ENCODE data around the gene CACNG4. TPM values are rescaled to one million over a fixed set of nuclear protein-coding genes. Genes with fewer than 3 reads are reported as not detected.

CACNG4 gene
- total RNA-seq, 1 donor from 2014 or later, result 0.34 TPM

DNA sequence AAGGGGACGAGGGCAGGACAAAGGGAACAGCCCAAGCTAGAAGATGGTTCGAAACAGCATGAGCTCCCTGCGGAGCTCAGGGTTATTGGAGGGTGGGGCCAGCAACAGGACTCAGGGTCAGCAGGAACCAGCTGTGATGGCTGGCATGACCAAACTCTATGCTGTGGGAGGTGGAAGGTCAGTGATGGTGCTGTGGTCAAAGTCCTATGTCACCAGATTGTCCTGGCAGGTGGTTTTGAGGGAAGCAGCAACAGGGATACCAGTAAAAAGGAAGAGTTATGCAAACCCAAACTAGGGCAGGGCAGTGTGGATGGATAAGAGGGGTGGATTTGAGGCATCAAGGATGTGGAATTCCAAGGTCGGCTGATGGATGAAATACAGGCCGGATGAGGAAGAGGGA is 32.4 kb downstream of the CACNG4 start:
- Histone ChIP-seq H3K36me3 (no peaks in the 10 kb centered on the region), H3K27ac (no peak overlapping the region), H3K9ac (no peak overlapping the region), H3K4me3 (no peak overlapping the region), H3F3A (ENCODE audit: low read depth) (no peaks in the 10 kb centered on the region), H3K9me3 (ENCODE audit: low read depth) (no peaks in the 10 kb centered on the region), H4K20me1 (ENCODE audit: low read depth) (no peaks in the 10 kb centered on the region), H3K4me1 (no peaks in the 10 kb centered on the region), H3K4me2 (no peak overlapping the region), H2AFZ (replicated peaks) (no peak overlapping the region), H3K79me2 (ENCODE audit: low read depth) (no peaks in the 10 kb centered on the region), H3K27me3 (no peaks in the 10 kb centered on the region)
- Mint-ChIP-seq H3K36me3 (peaks cover 31% of the 10 kb centered on the region), H3K4me3 (no peak overlapping the region), H3K4me1 (peaks cover 6% of the 10 kb centered on the region), H3K27ac (no peak overlapping the region), H3K9me3 (peaks cover 14% of the 10 kb centered on the region), H3K27me3 (ENCODE audit: insufficient read depth, low read depth) (peaks cover 13% of the 10 kb centered on the region)
- DNase-seq (ENCODE audit: low spot score), result no peak
- TF ChIP-seq, protein P1, sequence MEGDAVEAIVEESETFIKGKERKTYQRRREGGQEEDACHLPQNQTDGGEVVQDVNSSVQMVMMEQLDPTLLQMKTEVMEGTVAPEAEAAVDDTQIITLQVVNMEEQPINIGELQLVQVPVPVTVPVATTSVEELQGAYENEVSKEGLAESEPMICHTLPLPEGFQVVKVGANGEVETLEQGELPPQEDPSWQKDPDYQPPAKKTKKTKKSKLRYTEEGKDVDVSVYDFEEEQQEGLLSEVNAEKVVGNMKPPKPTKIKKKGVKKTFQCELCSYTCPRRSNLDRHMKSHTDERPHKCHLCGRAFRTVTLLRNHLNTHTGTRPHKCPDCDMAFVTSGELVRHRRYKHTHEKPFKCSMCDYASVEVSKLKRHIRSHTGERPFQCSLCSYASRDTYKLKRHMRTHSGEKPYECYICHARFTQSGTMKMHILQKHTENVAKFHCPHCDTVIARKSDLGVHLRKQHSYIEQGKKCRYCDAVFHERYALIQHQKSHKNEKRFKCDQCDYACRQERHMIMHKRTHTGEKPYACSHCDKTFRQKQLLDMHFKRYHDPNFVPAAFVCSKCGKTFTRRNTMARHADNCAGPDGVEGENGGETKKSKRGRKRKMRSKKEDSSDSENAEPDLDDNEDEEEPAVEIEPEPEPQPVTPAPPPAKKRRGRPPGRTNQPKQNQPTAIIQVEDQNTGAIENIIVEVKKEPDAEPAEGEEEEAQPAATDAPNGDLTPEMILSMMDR (IDR thresholded peaks at IDR 0.05), result no peak
- no peak for TF ChIP-seq EZH2phosphoT487 (IDR thresholded peaks at IDR 0.05)
- TF ChIP-seq EZH2 (IDR thresholded peaks at IDR 0.05), result no peak

DNA sequence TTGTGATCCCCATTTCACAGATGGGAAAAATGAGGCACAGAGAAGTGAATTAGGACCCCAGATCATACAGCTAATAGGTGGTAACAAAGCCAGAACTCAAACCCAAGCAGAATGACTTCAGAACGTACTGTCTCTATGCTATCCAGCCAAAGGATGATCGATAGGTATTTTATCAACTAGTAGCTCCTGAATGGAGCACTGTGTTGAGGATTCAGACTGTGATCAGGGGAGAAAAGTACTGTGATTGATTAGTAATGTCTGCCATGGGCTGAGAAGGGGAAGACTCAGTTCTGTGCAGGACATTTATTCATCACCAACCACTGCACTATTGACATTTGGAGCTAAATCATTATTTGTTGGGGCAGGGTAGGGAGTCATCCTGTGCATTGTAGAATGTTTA is 38.7 kb downstream of the CACNG4 start:
- peaks cover 14% of the 10 kb centered on the region for H3K9me3 Mint-ChIP-seq

DNA sequence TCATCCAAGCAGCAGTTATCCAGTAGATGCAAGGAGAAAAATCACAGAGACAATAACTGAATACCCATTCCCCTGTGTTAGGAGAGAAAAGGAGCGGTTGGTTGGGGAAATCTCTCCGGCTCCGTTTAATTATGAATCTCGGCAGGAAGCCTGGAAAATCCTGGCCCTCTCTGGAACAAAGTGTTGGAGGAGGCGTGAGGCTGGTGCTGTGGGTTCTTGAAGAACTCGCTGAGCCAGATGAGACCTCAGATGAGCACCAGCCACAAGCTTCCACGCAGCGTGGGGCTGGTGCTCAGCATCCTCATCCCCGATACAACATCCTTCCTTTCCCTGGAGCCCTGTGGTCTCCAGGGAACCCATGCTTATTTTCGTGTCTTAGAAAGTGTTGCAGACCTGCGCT is 39.7 kb downstream of the CACNG4 start:
- H3K36me3 Mint-ChIP-seq, result peaks cover 44% of the 10 kb centered on the region
- peak overlapping the region; percentile 22 for H2AFZ ChIP-seq (replicated peaks)

More for the DNA sequence above, 38.7 kb downstream of the CACNG4 start:
- Mint-ChIP-seq H3K27ac (no peak overlapping the region), H3K27me3 (ENCODE audit: insufficient read depth, low read depth) (peaks cover 12% of the 10 kb centered on the region), H3K4me1 (peaks cover 22% of the 10 kb centered on the region), H3K36me3 (peaks cover 38% of the 10 kb centered on the region), H3K4me3 (no peak overlapping the region)
- Histone ChIP-seq H3K4me3 (no peak overlapping the region), H3K36me3 (no peaks in the 10 kb centered on the region), H3F3A (ENCODE audit: low read depth) (no peaks in the 10 kb centered on the region), H2AFZ (replicated peaks) (no peak overlapping the region), H4K20me1 (ENCODE audit: low read depth) (no peaks in the 10 kb centered on the region), H3K4me1 (peaks cover 10% of the 10 kb centered on the region), H3K9ac (no peak overlapping the region), H3K27ac (no peak overlapping the region), H3K79me2 (ENCODE audit: low read depth) (no peaks in the 10 kb centered on the region), H3K27me3 (no peaks in the 10 kb centered on the region), H3K9me3 (ENCODE audit: low read depth) (no peaks in the 10 kb centered on the region), H3K4me2 (no peak overlapping the region)
- DNase-seq (ENCODE audit: low spot score), result no peak
- TF ChIP-seq EZH2 (IDR thresholded peaks at IDR 0.05) (no peak), EZH2phosphoT487 (IDR thresholded peaks at IDR 0.05) (no peak)
- TF ChIP-seq, protein P1 (IDR thresholded peaks at IDR 0.05), result no peak

More for the DNA sequence above, 39.7 kb downstream of the CACNG4 start:
- H3K4me3 ChIP-seq, result no peak overlapping the region
- H3K79me2 ChIP-seq (ENCODE audit: low read depth), result no peaks in the 10 kb centered on the region
- H3K9me3 Mint-ChIP-seq, result peaks cover 14% of the 10 kb centered on the region
- H3K27ac Mint-ChIP-seq, result peak overlapping the region; percentile 47
- H3K4me2 ChIP-seq, result no peak overlapping the region
- H3K27ac ChIP-seq, result no peak overlapping the region
- TF ChIP-seq EZH2 (IDR thresholded peaks at IDR 0.05), result no peak
- TF ChIP-seq, protein P1 (IDR thresholded peaks at IDR 0.05), result no peak
- no peak for TF ChIP-seq EZH2phosphoT487 (IDR thresholded peaks at IDR 0.05)
- H3K4me1 Mint-ChIP-seq, result peaks cover 22% of the 10 kb centered on the region
- H3K36me3 ChIP-seq, result no peaks in the 10 kb centered on the region
- no peak overlapping the region for H3K4me3 Mint-ChIP-seq
- DNase-seq (ENCODE audit: low spot score), result no peak
- no peaks in the 10 kb centered on the region for H4K20me1 ChIP-seq (ENCODE audit: low read depth)
- H3K27me3 ChIP-seq, result no peaks in the 10 kb centered on the region
- H3K9ac ChIP-seq, result no peak overlapping the region
- no peaks in the 10 kb centered on the region for H3F3A ChIP-seq (ENCODE audit: low read depth)
- H3K4me1 ChIP-seq, result peaks cover 10% of the 10 kb centered on the region
- H3K27me3 Mint-ChIP-seq (ENCODE audit: insufficient read depth, low read depth), result peaks cover 12% of the 10 kb centered on the region
- H3K9me3 ChIP-seq (ENCODE audit: low read depth), result no peaks in the 10 kb centered on the region
